H1 (cell line): Measurements from ENCODE around the gene KCNK3. TPM values are rescaled to one million over a fixed set of nuclear protein-coding genes. Genes with fewer than 3 reads are reported as not detected.

Experiments used
- CTCF ChIA-PET: fragments of 300-600 bp; sonication (Branson Sonifier 250); formaldehyde crosslinking; loops from one replicate; lab custom pipeline; 2021; ENCODE audit not compliant: partially characterized antibody; lab: Charles Lee
- POLR2A ChIA-PET: fragments of 300-600 bp; sonication (Branson Sonifier 250); formaldehyde crosslinking; loops from one replicate; lab custom pipeline; 2021; ENCODE audit warnings: inconsistent platforms; ENCODE audit not compliant: partially characterized antibody; lab: Charles Lee
- DNase-seq, 2 experiments: peaks; one replicate each; pipeline versions ENCODE4 v3.0.0 to v3.0.0-alpha.2; 2010 to 2022; ENCODE audit warnings: low spot score in 2 of 2, low read depth in 1 of 2, mixed read lengths in 1 of 2
- FAIRE-seq: peaks from 2 replicates; lab custom pipeline; 2011; peaks lifted over from hg19 to GRCh38; lab: Jason Lieb, UNC
- H2AFZ ChIP-seq: 2 replicates; pipeline ENCODE4 v1.8.1; 2012; ENCODE audit warnings: low read length, inconsistent platforms
- H2AK5ac ChIP-seq: 2 replicates; pipeline ENCODE4 v1.6.1; 2013; ENCODE audit warnings: low read depth, low read length
- H2BK120ac ChIP-seq: replicated peaks from 2 replicates; pipeline ENCODE3; 2013; ENCODE audit warnings: low read depth, low read length, inconsistent platforms
- H2BK12ac ChIP-seq: 2 replicates; pipeline ENCODE4 v1.6.1; 2013; ENCODE audit warnings: low read depth, low read length
- H2BK15ac ChIP-seq: 2 replicates; pipeline ENCODE4 v1.6.1; 2013; ENCODE audit warnings: low read length
- H2BK20ac ChIP-seq: 2 replicates; pipeline ENCODE4 v1.6.1; 2013; ENCODE audit warnings: low read length
- H2BK5ac ChIP-seq: 2 replicates; pipeline ENCODE4 v1.6.1; 2013; ENCODE audit warnings: low read depth, low read length
- H3K14ac ChIP-seq: 2 replicates; pipeline ENCODE4 v1.6.1; 2013; ENCODE audit warnings: inconsistent platforms; ENCODE audit not compliant: insufficient read length
- H3K18ac ChIP-seq: 2 replicates; pipeline ENCODE4 v1.6.1; 2013; ENCODE audit warnings: low read length; ENCODE audit errors: extremely low read depth
- H3K23ac ChIP-seq: 2 replicates; pipeline ENCODE4 v1.6.1; 2013; ENCODE audit warnings: inconsistent platforms; ENCODE audit not compliant: insufficient read length
- H3K23me2 ChIP-seq: 2 replicates; pipeline ENCODE4 v1.6.1; 2013; ENCODE audit warnings: low read depth, low read length
- H3K27ac ChIP-seq: 2 replicates; pipeline ENCODE4 v1.6.1; 2011; ENCODE audit warnings: low read depth, low read length, inconsistent platforms
- H3K27me3 ChIP-seq, 4 experiments: replicated peaks in 1 of 4; 1 replicate in 1 of 4; 2 replicates in 3 of 4; pipeline versions ENCODE4 v1.6.1 to v1.8.1; 2011 to 2013; ENCODE audit warnings: low read length in 3 of 4, mild to moderate bottlenecking in 3 of 4, inconsistent platforms in 2 of 4, mixed read lengths in 2 of 4, moderate library complexity in 1 of 4; ENCODE audit not compliant: control insufficient read depth in 3 of 4, insufficient read depth in 3 of 4; ENCODE audit errors: extremely low read depth in 1 of 4
- H3K36me3 ChIP-seq, 4 experiments: 2 replicates each; pipeline versions ENCODE4 v1.6.1 to v1.8.1; 2011 to 2013; ENCODE audit warnings: mild to moderate bottlenecking in 4 of 4, low read length in 3 of 4, moderate library complexity in 2 of 4, control low read depth in 1 of 4, inconsistent platforms in 1 of 4; ENCODE audit not compliant: insufficient read depth in 4 of 4, control insufficient read depth in 2 of 4
- H3K4ac ChIP-seq: replicated peaks from 2 replicates; pipeline ENCODE3; 2013; ENCODE audit warnings: low read length, low read depth, mixed read lengths, inconsistent platforms; ENCODE audit not compliant: insufficient read length
- H3K4me1 ChIP-seq, 4 experiments: replicated peaks in 1 of 4; 1 replicate in 1 of 4; 2 replicates in 3 of 4; pipeline versions ENCODE4 v1.6.1 to v1.8.1; 2011 to 2013; ENCODE audit warnings: low read length in 3 of 4, inconsistent platforms in 2 of 4, mixed read lengths in 1 of 4; ENCODE audit not compliant: insufficient read depth in 4 of 4, control insufficient read depth in 3 of 4
- H3K4me2 ChIP-seq, 2 experiments: 2 replicates each; pipeline versions ENCODE4 v1.6.1 to v1.8.1; 2011 to 2013; ENCODE audit warnings: low read depth in 2 of 2, low read length in 2 of 2, control low read depth in 1 of 2, inconsistent platforms in 1 of 2, mild to moderate bottlenecking in 1 of 2; ENCODE audit not compliant: insufficient read depth in 1 of 2
- H3K4me3 ChIP-seq, 4 experiments: fragments of 200-600, 300-600 bp in 1 of 4; sonication (generic), shearing (Covaris generic), sonication (Bioruptor Twin) in 1 of 4; 2 replicates each; pipeline versions ENCODE4 v1.5.1 to v1.8.1; 2011 to 2016; ENCODE audit warnings: low read length in 4 of 4, low read depth in 3 of 4, control low read depth in 2 of 4, inconsistent platforms in 2 of 4, mild to moderate bottlenecking in 2 of 4, mixed read lengths in 1 of 4, moderate library complexity in 1 of 4; ENCODE audit not compliant: insufficient read depth in 2 of 4; ENCODE audit errors: extremely low read depth in 1 of 4
- H3K56ac ChIP-seq: replicated peaks from 2 replicates; pipeline ENCODE3; 2013; ENCODE audit warnings: low read depth, mild to moderate bottlenecking, mixed read lengths, low read length, inconsistent platforms; ENCODE audit not compliant: insufficient read length
- H3K79me1 ChIP-seq: 2 replicates; pipeline ENCODE4 v1.6.1; 2013; ENCODE audit warnings: low read depth, low read length, control low read depth
- H3K79me2 ChIP-seq, 2 experiments: 2 replicates each; pipeline versions ENCODE4 v1.6.1 to v1.8.1; 2012 to 2013; ENCODE audit warnings: low read length in 2 of 2, mild to moderate bottlenecking in 2 of 2, inconsistent platforms in 1 of 2; ENCODE audit not compliant: insufficient read depth in 2 of 2, control insufficient read depth in 1 of 2
- H3K9ac ChIP-seq, 4 experiments: replicated peaks in 1 of 4; 1 replicate in 1 of 4; 2 replicates in 3 of 4; pipeline versions ENCODE4 v1.6.1 to v1.8.1; 2011 to 2013; ENCODE audit warnings: low read depth in 3 of 4, low read length in 3 of 4, control low read depth in 2 of 4, mild to moderate bottlenecking in 2 of 4, moderate library complexity in 2 of 4, inconsistent platforms in 1 of 4; ENCODE audit errors: extremely low read depth in 1 of 4
- H3K9me3 ChIP-seq, 2 experiments: 2 replicates each; pipeline versions ENCODE4 v1.6.1 to v1.8.1; 2012 to 2013; ENCODE audit warnings: mild to moderate bottlenecking in 2 of 2, moderate library complexity in 2 of 2, control low read depth in 1 of 2, inconsistent platforms in 1 of 2, low read depth in 1 of 2, low read length in 1 of 2, mixed read lengths in 1 of 2; ENCODE audit not compliant: insufficient read depth in 2 of 2
- H4K20me1 ChIP-seq, 2 experiments: replicated peaks in 1 of 2; 2 replicates each; pipeline versions ENCODE3 to v1.8.1; 2011 to 2013; ENCODE audit warnings: inconsistent platforms in 2 of 2, low read length in 2 of 2, mild to moderate bottlenecking in 1 of 2; ENCODE audit not compliant: insufficient read depth in 2 of 2, control insufficient read depth in 1 of 2
- H4K5ac ChIP-seq: 2 replicates; pipeline ENCODE4 v1.6.1; 2013; ENCODE audit warnings: low read length, low read depth, mixed read lengths, inconsistent platforms; ENCODE audit not compliant: insufficient read length
- H4K8ac ChIP-seq: 2 replicates; pipeline ENCODE4 v1.8.0; 2013; ENCODE audit warnings: mild to moderate bottlenecking, moderate library complexity, low read length, inconsistent platforms; ENCODE audit not compliant: insufficient read depth; ENCODE audit errors: extremely low read depth
- H4K91ac ChIP-seq: replicated peaks from 2 replicates; pipeline ENCODE3; 2013; ENCODE audit warnings: low read length, mixed read lengths, inconsistent platforms; ENCODE audit not compliant: insufficient read length
- ASH2L ChIP-seq: fragments of 200-600, 300-600 bp; sonication (generic); IDR thresholded peaks from one replicate; pipeline ENCODE4 v1.7.1; 2017; ENCODE audit warnings: low read length
- CBX8 ChIP-seq: fragments of 300-800, 300-1000 bp; sonication (generic); IDR thresholded peaks from 2 replicates; pipeline ENCODE4 v1.7.1; 2016; ENCODE audit warnings: low read depth, low read length, borderline replicate concordance
- CTBP2 ChIP-seq: IDR thresholded peaks from 2 replicates; pipeline ENCODE4 v1.7.0; 2011; ENCODE audit warnings: borderline replicate concordance, mild to moderate bottlenecking, moderate library complexity, mixed read lengths, low read length; ENCODE audit not compliant: insufficient read depth, insufficient read length
- HDAC6 ChIP-seq: IDR thresholded peaks from one replicate; pipeline ENCODE4 v1.7.1; 2012; ENCODE audit warnings: low read depth, mild to moderate bottlenecking, inconsistent platforms, low read length, moderate library complexity
- JUN ChIP-seq: IDR thresholded peaks from 2 replicates; pipeline ENCODE4 v1.6.1; 2011; ENCODE audit warnings: low read depth, mild to moderate bottlenecking, improper control_type of control experiment, low read length
- KDM5A ChIP-seq: fragments of 200-600 bp; IDR thresholded peaks from 2 replicates; pipeline ENCODE4 v1.7.1; 2012; ENCODE audit warnings: mild to moderate bottlenecking, low read length, inconsistent platforms, mixed read lengths
- MAFK ChIP-seq: IDR thresholded peaks from 2 replicates; pipeline ENCODE4 v1.6.1; 2012; ENCODE audit warnings: low read depth, mild to moderate bottlenecking, improper control_type of control experiment, low read length
- POU5F1 ChIP-seq: IDR thresholded peaks from 2 replicates; pipeline ENCODE4 v1.6.1; 2011; ENCODE audit warnings: low read depth, mild to moderate bottlenecking, low read length, moderate library complexity
- SP1 ChIP-seq: IDR thresholded peaks from 2 replicates; pipeline ENCODE4 v1.6.1; 2011; ENCODE audit warnings: low read depth, low read length
- WGBS, 2 experiments: shearing (Covaris generic) in 1 of 2; methylation state at CpG; one replicate each; pipeline versions ENCODE4 v1.1.6 to v1.1.7; 2013 to 2015; ENCODE audit warnings: low lambda C conversion rate in 2 of 2, mixed read lengths in 2 of 2, inconsistent platforms in 1 of 2, low coverage in 1 of 2, missing lambda C conversion rate in 1 of 2; ENCODE audit not compliant: insufficient replicate concordance in 2 of 2, insufficient coverage in 1 of 2, insufficient read length in 1 of 2; ENCODE audit errors: extremely low coverage in 1 of 2, missing lambda C conversion rate in 1 of 2; 5-methylcytosine and 5-hydroxymethylcytosine counted together
- polyA plus RNA-seq, 7 experiments: library from polyadenylated mRNA; depleted of rRNA in 3 of 7; stranded (reverse) in 5 of 7; unstranded in 2 of 7; fragments of >200 nt in 5 of 7; fragments of 200-250 nt in 2 of 7; gene quantifications; 1 replicate in 5 of 7; 2 replicates in 1 of 7; 4 replicates in 1 of 7; pipeline versions ENCODE4 v1.2.1 to v1.2.3, GENCODE V29; 2011 to 2013; ENCODE audit warnings: missing spikeins in 2 of 7, mixed read lengths in 2 of 7
- total RNA-seq: library from RNA; stranded (reverse); fragmentation: NEBNext Ultra II Directional; extraction: Animal tissue kit (Norgen Biotek cat#: 25700); gene quantifications from 2 replicates; pipeline ENCODE4 v1.2.1, GENCODE V29; 2021

Gene KCNK3
- total and polyA plus RNA-seq, 2 of the 8 experiments (the other 6 are each of a cell fraction or from before 2014, with no cell fraction given) = 0.29 to 0.30 TPM

DNA sequence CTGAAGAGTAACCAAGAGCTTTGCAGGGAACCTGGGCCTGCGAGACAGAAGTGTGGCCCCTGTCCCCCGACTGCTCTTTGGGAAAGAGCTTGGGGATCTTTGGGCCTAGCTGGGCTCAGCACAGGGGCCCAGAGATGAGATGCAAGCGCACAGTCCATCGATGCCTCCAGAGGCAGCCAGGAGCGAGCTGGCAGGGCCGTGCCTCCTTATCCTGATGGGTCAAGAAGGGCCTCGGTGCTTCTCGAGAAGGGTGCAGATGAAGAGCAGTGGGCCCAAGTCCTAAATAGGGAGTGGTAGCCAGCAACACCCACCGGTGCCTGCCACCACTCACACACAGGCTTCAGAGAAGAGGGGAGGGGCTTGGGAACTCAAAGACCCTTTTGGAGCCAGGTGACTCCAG, 17.6 kb downstream of the KCNK3 start:
- H4K91ac ChIP-seq = no peak overlapping the region
- TF ChIP-seq ASH2L (no peak), KDM5A (no peak), MAFK (no peak), SP1 (no peak), CTBP2 (no peak), POU5F1 (no peak), CBX8 (no peak), HDAC6 (no peak), JUN (no peak)
- TF ChIP-seq, all 59 proteins: peak for 0
- Histone ChIP-seq H3K27me3 (no peaks in the 10 kb centered on the region; a peak in 1 of 7 replicates), H3K4ac (no peak overlapping the region), H3K18ac (no peak overlapping the region), H3K56ac (no peak overlapping the region), H3K36me3 (no peaks in the 10 kb centered on the region), H4K8ac (no peak overlapping the region; the same call in 1 of the 2 replicates), H3K4me3 (no peak overlapping the region), H2BK15ac (no peak overlapping the region), H4K20me1 (no peaks in the 10 kb centered on the region), H2BK12ac (no peak overlapping the region), H3K27ac (no peak overlapping the region), H3K14ac (no peak overlapping the region), H2BK20ac (no peak overlapping the region), H3K4me2 (no peak overlapping the region), H3K23ac (no peak overlapping the region), H3K23me2 (no peaks in the 10 kb centered on the region), H3K79me1 (no peaks in the 10 kb centered on the region), H2AFZ (no peak overlapping the region), H2AK5ac (no peak overlapping the region), H3K9me3 (no peaks in the 10 kb centered on the region), H2BK120ac (no peak overlapping the region), H3K4me1 (peaks cover 0 to 11% (median 5%) of the 10 kb centered on the region in 4 experiments; a peak in 4 of 7 replicates), H2BK5ac (no peak overlapping the region), H3K9ac (no peak overlapping the region), H4K5ac (no peak overlapping the region), H3K79me2 (no peaks in the 10 kb centered on the region)
- no peak for FAIRE-seq
- no peak for DNase-seq
- ChIA-PET POLR2A (interaction anchor here (1.6 kb wide), 1 partner anchor 14 kb away, joined by 3 read pairs; no protein-coding TSS in a partner anchor), CTCF (interaction anchor here (0.7 to 4.4 kb wide), 8 partner anchors 8 to 124 kb away, joined by 3 to 26 read pairs (median 4); no protein-coding TSS in a partner anchor)
- 86% methylated on average over 9 of the region's 9 CpGs; no CpG with 5 or more reads in 1 of the 2 experiments for WGBS, 2 experiments
